K562 (cell line): ENCODE results near the gene ERP29. TPM values are rescaled to one million over a fixed set of nuclear protein-coding genes. Genes with fewer than 3 reads are reported as not detected.
"Not testable (repeated sequence)": the region's sequence is repeated elsewhere in the genome, so short reads cannot be mapped to it uniquely, and the experiment has no call there.

Experiments
- ATAC-seq: fragments of 200-7000 bp; cut with Tn5 transposase; 3 replicates; pipeline ENCODE4 v1.9.1; 2020; ENCODE audit warnings: moderate library complexity
- BruUV-seq: library from RNA; stranded (reverse); fragments of 400-500 nt; replicated peaks from 2 replicates; lab custom pipeline; 2021; lab: Mats Ljungman, UMichigan
- CTCF ChIA-PET: fragments of 300-600 bp; formaldehyde crosslinking; extraction: SDS; loops from one replicate; lab custom pipeline; 2021; ENCODE audit warnings: low intra/inter-chr PET ratio; lab: Yijun Ruan, JAX
- POLR2A ChIA-PET: fragments of 300-600, 350-650 bp; sonication (Branson Sonifier 250); formaldehyde crosslinking; extraction: SDS; loops from one replicate; lab custom pipeline; 2021; ENCODE audit warnings: antibody characterized with exemption, inconsistent platforms; lab: Yijun Ruan, JAX
- DNase-seq, 4 experiments: peaks; one replicate each; pipeline versions ENCODE4 v3.0.0 to v3.0.0-alpha.2; 2011 to 2018; ENCODE audit warnings: low spot score in 3 of 4, mixed read lengths in 3 of 4; ENCODE audit errors: extremely low read depth in 1 of 4
- FAIRE-seq: peaks from 2 replicates; lab custom pipeline; 2011; peaks lifted over from hg19 to GRCh38; lab: Jason Lieb, UNC
- H2AFZ ChIP-seq: 2 replicates; pipeline ENCODE4 v1.6.0; 2011; ENCODE audit warnings: low read depth, low read length, control low read depth, inconsistent platforms
- H3K27ac ChIP-seq: fragments of 200-600 bp; 3 replicates; pipeline ENCODE4 v1.8.0; 2011; ENCODE audit warnings: low read depth, mild to moderate bottlenecking, control low read depth, inconsistent platforms, low read length, moderate library complexity, mixed read lengths; ENCODE audit errors: extremely low read depth
- H3K27me3 ChIP-seq, 2 experiments: fragments of 300-600 bp in 1 of 2; 2 replicates in 1 of 2; 3 replicates in 1 of 2; pipeline versions ENCODE4 v1.6.0 to v1.8.0; 2011; ENCODE audit warnings: inconsistent platforms in 2 of 2, low read length in 2 of 2, mild to moderate bottlenecking in 1 of 2, mixed read lengths in 1 of 2, moderate library complexity in 1 of 2; ENCODE audit not compliant: control insufficient read depth in 2 of 2, insufficient read depth in 2 of 2
- H3K36me3 ChIP-seq: fragments of 300-600 bp; 3 replicates; pipeline ENCODE4 v1.8.0; 2011; ENCODE audit warnings: mild to moderate bottlenecking, low read length, inconsistent platforms; ENCODE audit not compliant: control insufficient read depth, insufficient read depth
- H3K4me1 ChIP-seq, 2 experiments: fragments of 200-600 bp in 1 of 2; replicated peaks in 1 of 2; 2 replicates in 1 of 2; 3 replicates in 1 of 2; pipeline versions ENCODE4 v1.5.1 to v1.8.0; 2011; ENCODE audit warnings: inconsistent platforms in 2 of 2, low read length in 2 of 2, mild to moderate bottlenecking in 1 of 2, mixed read lengths in 1 of 2, moderate library complexity in 1 of 2; ENCODE audit not compliant: control insufficient read depth in 2 of 2, insufficient read depth in 2 of 2
- H3K4me2 ChIP-seq: 2 replicates; pipeline ENCODE4 v1.6.1; 2011; ENCODE audit warnings: low read length, control low read depth, inconsistent platforms, mixed read lengths; ENCODE audit not compliant: insufficient read depth
- H3K4me3 ChIP-seq: fragments of 200-600 bp; sonication (generic), shearing (Covaris generic); 2 replicates; pipeline ENCODE4 v1.5.1; 2016; ENCODE audit warnings: control low read depth, inconsistent platforms
- H3K79me2 ChIP-seq: fragments of 200-600 bp; 3 replicates; pipeline ENCODE4 v1.8.0; 2011; ENCODE audit warnings: low read length, inconsistent platforms; ENCODE audit not compliant: control insufficient read depth, insufficient read depth
- H3K9ac ChIP-seq, 2 experiments: 2 replicates each; pipeline versions ENCODE4 v1.6.0 to v1.6.1; 2011; ENCODE audit warnings: low read depth in 2 of 2, low read length in 2 of 2, control low read depth in 1 of 2, inconsistent platforms in 1 of 2, mild to moderate bottlenecking in 1 of 2, mixed read lengths in 1 of 2; ENCODE audit not compliant: insufficient read depth in 1 of 2
- H3K9me1 ChIP-seq: one replicate; pipeline ENCODE4 v1.6.0; 2011; ENCODE audit warnings: inconsistent platforms, mild to moderate bottlenecking, low read length, moderate library complexity; ENCODE audit not compliant: control insufficient read depth, insufficient read depth
- H3K9me3 ChIP-seq: replicated peaks from 2 replicates; pipeline ENCODE4 v1.5.1; 2011; ENCODE audit warnings: low read depth, low read length, inconsistent platforms; ENCODE audit not compliant: control insufficient read depth, insufficient read depth
- H4K20me1 ChIP-seq: replicated peaks from 2 replicates; pipeline ENCODE4 v1.6.1; 2011; ENCODE audit warnings: low read length, inconsistent platforms, mixed read lengths; ENCODE audit not compliant: control insufficient read depth, insufficient read depth
- ARNT ChIP-seq, 2 experiments: fragments of 450-650 bp; IDR thresholded peaks; 2 replicates each; pipeline ENCODE4 v1.6.1; 2016; ENCODE audit warnings: mild to moderate bottlenecking in 1 of 2
- CBFA2T2 ChIP-seq: fragments of 450-650 bp; conservative IDR thresholded peaks from 2 replicates; pipeline ENCODE4 v1.6.1; 2017; ENCODE audit warnings: mild to moderate bottlenecking
- CEBPB ChIP-seq: fragments of 450-650 bp; IDR thresholded peaks from 2 replicates; pipeline ENCODE4 v1.6.1; 2016; ENCODE audit warnings: missing genetic modification characterization, missing compliant biosample characterization
- DIDO1 ChIP-seq: fragments of 450-650 bp; IDR thresholded peaks from 2 replicates; pipeline ENCODE4 v1.6.1; 2016; ENCODE audit warnings: low read depth, missing biosample characterization, missing genetic modification characterization
- FOXM1 ChIP-seq, 2 experiments: fragments of 450-650 bp in 1 of 2; sonication (generic) in 1 of 2; formaldehyde crosslinking in 1 of 2; IDR thresholded peaks; 2 replicates each; pipeline versions ENCODE4 v1.6.1 to v1.9.0; 2017 to 2022; ENCODE audit warnings: low read depth in 2 of 2, mild to moderate bottlenecking in 2 of 2, missing genetic modification reagents in 1 of 2, moderate library complexity in 1 of 2
- GATA2 ChIP-seq: sonication (generic); formaldehyde crosslinking; IDR thresholded peaks from 2 replicates; pipeline ENCODE4 v1.4.0; 2020; ENCODE audit warnings: mild to moderate bottlenecking, missing genetic modification reagents
- HDAC2 ChIP-seq: fragments of 450-650 bp; IDR thresholded peaks from 2 replicates; pipeline ENCODE4 v1.6.1; 2016; ENCODE audit warnings: mild to moderate bottlenecking
- HES1 ChIP-seq: fragments of 450-650 bp; IDR thresholded peaks from 2 replicates; pipeline ENCODE4 v1.6.1; 2016; ENCODE audit warnings: low read depth, mild to moderate bottlenecking, moderate library complexity
- KLF16 ChIP-seq: IDR thresholded peaks from 2 replicates; pipeline ENCODE4 v1.6.1; 2016; ENCODE audit warnings: antibody characterized with exemption
- LCOR ChIP-seq: sonication (generic); formaldehyde crosslinking; IDR thresholded peaks from 2 replicates; pipeline ENCODE4 v1.8.0; 2022; ENCODE audit warnings: mild to moderate bottlenecking, missing genetic modification reagents
- MAFK ChIP-seq: IDR thresholded peaks from 2 replicates; pipeline ENCODE4 v1.6.1; 2011; ENCODE audit warnings: low read length, improper control_type of control experiment
- MAZ ChIP-seq, 2 experiments: fragments of 450-650 bp in 1 of 2; sonication (generic) in 1 of 2; formaldehyde crosslinking; IDR thresholded peaks in 1 of 2; conservative IDR thresholded peaks in 1 of 2; 2 replicates each; pipeline versions ENCODE4 v1.4.0 to v1.5.0; 2020; ENCODE audit warnings: mild to moderate bottlenecking in 1 of 2, missing genetic modification reagents in 1 of 2
- MNT ChIP-seq, 2 experiments: fragments of 450-650 bp; conservative IDR thresholded peaks; 2 replicates each; pipeline ENCODE4 v1.6.1; 2017; ENCODE audit warnings: mild to moderate bottlenecking in 2 of 2, moderate library complexity in 2 of 2
- NCOA1 ChIP-seq: fragments of 450-650 bp; IDR thresholded peaks from 2 replicates; pipeline ENCODE4 v1.6.1; 2016; ENCODE audit warnings: low read depth
- NR2C2 ChIP-seq, 2 experiments: fragments of 200-800 bp in 1 of 2; sonication (Bioruptor generic) in 1 of 2; sonication (generic) in 1 of 2; formaldehyde crosslinking in 1 of 2; IDR thresholded peaks; 2 replicates each; pipeline versions ENCODE4 v1.6.1 to v1.8.0; 2016 to 2022; ENCODE audit warnings: mild to moderate bottlenecking in 1 of 2, missing compliant biosample characterization in 1 of 2, missing genetic modification characterization in 1 of 2, missing genetic modification reagents in 1 of 2
- TEAD4 ChIP-seq, 2 experiments: sonication (generic) in 1 of 2; formaldehyde crosslinking in 1 of 2; IDR thresholded peaks; 2 replicates each; pipeline versions ENCODE4 v1.6.1 to v1.8.0; 2012 to 2022; ENCODE audit warnings: borderline replicate concordance in 1 of 2, inconsistent platforms in 1 of 2, low read length in 1 of 2, mild to moderate bottlenecking in 1 of 2, missing genetic modification reagents in 1 of 2
- ZNF316 ChIP-seq: fragments of 450-650 bp; IDR thresholded peaks from 2 replicates; pipeline ENCODE4 v1.6.1; 2016
- ZNF384 ChIP-seq: IDR thresholded peaks from 2 replicates; pipeline ENCODE4 v1.6.1; 2012; ENCODE audit warnings: low read depth, low read length, improper control_type of control experiment
- WGBS: fragments of 100-300 bp; shearing (Covaris generic); methylation state at CpG from one replicate; pipeline ENCODE4 v1.1.6; 2016; ENCODE audit warnings: low coverage, mixed read lengths; ENCODE audit not compliant: insufficient coverage; ENCODE audit errors: missing lambda C conversion rate; 5-methylcytosine and 5-hydroxymethylcytosine counted together
- in situ Hi-C: fragments of 300-500 bp; cut with MboI; formaldehyde crosslinking; loops from 4 replicates; pipeline ENCODE4 v1.15.0; 2018; ENCODE audit warnings: inconsistent platforms, mixed read lengths
- intact Hi-C: fragments of 100-400 bp; cut with micrococcal nuclease; formaldehyde crosslinking; loops from 2 replicates; pipeline ENCODE4 v1.14.2; 2022
- polyA plus RNA-seq, 8 experiments: library from polyadenylated mRNA; depleted of rRNA in 4 of 8; stranded (reverse) in 5 of 8; unstranded in 3 of 8; fragments of >200 nt; fragmentation: Nextera tagmentation in 2 of 8; fragmentation: Illumina TruSeq in 1 of 8; extraction: Ambion mirVana in 2 of 8; extraction: Trizol in 1 of 8; gene quantifications; 2 replicates each; pipeline versions ENCODE4 v1.2.1 to v1.2.3, GENCODE V29; 2011 to 2014; ENCODE audit warnings: inconsistent platforms in 1 of 8, missing spikeins in 1 of 8
- total RNA-seq, 7 experiments: library from RNA; depleted of rRNA in 6 of 7; stranded (reverse); fragments of >200 nt in 6 of 7; fragmentation: Illumina TruSeq in 2 of 7; extraction: Trizol in 2 of 7; gene quantifications; 2 replicates each; pipeline versions ENCODE4 v1.2.1 to v1.2.3, GENCODE V29; 2011 to 2021; ENCODE audit warnings: low replicate concordance in 1 of 7

ERP29 gene
- total and polyA plus RNA-seq, 9 of the 15 experiments (the other 6 are each of a cell fraction or from before 2014, with no cell fraction given): 42.4 to 146 (median 111) TPM

- DNase-seq: peak; percentile 22 to 90 (median 34)
- Histone ChIP-seq H2AFZ (peak overlapping the region; percentile 67), H3K9ac (peak overlapping the region in 1 of 2 experiments; percentile 39; a peak in 2 of 4 replicates), H3K4me2 (peak overlapping the region; percentile 69), H3K4me1 (peaks cover 9 to 29% of the 10 kb centered on the region in 2 experiments; a peak in 3 of 5 replicates), H3K4me3 (0 out of 2 replicates have a peak overlapping the region, but pooled peaks have one; percentile 4), H3K27ac (peak overlapping the region; percentile 71)
- in situ Hi-C loops; H3K9me3 ChIP-seq; ATAC-seq; H3K36me3 ChIP-seq; BruUV-seq; H3K27me3 ChIP-seq; H3K9me1 ChIP-seq; CTCF ChIA-PET; H4K20me1 ChIP-seq; H3K79me2 ChIP-seq; TF ChIP-seq FOXM1 (CRISPR knock-in tag; IDR thresholded peaks at IDR 0.05; ENCODE audit: low read depth); TEAD4 (CRISPR knock-in tag; IDR thresholded peaks at IDR 0.05; ENCODE audit: borderline replicate concordance); NR2C2 (CRISPR knock-in tag; IDR thresholded peaks at IDR 0.05): not testable (repeated sequence)
- POLR2A ChIA-PET: interaction anchor here (0.6 to 1.9 kb wide), 7 partner anchors 9 to 126 kb away, joined by 3 to 4 read pairs (median 3); no protein-coding TSS in a partner anchor
- peak; percentile 88 for FAIRE-seq
- intact Hi-C loops: loop anchor here (2.0 kb wide), 1 partner anchor 18 kb away; the partner anchor contains the start of genes ERP29 and TMEM116
- 5% methylated on average over 17 of the region's 17 CpGs for WGBS
- TF ChIP-seq CEBPB (tag) (peak; percentile 36; the same call in 1 of the 2 replicates), KLF16 (peak; percentile 76), MAZ (CRISPR knock-in tag; conservative IDR thresholded peaks at IDR 0.05 in 1 of 2, IDR thresholded peaks at IDR 0.05 in 1 of 2) (0 out of 4 replicates have a peak, but pooled peaks of 1 of the 2 experiments have one; percentile 27), FOXM1 (IDR thresholded peaks at IDR 0.05; ENCODE audit: low read depth) (peak; percentile 65; the same call in 1 of the 2 replicates), ARNT (IDR thresholded peaks at IDR 0.05) (peak; percentile 48 to 78), HES1 (peak; percentile 83), ZNF316 (peak; percentile 98), MNT (conservative IDR thresholded peaks at IDR 0.05) (peak in 1 of 2 experiments; percentile 71), HDAC2 (peak; percentile 92), TEAD4 (IDR thresholded peaks at IDR 0.05; ENCODE audit: low read length) (peak; percentile 87), CBFA2T2 (peak; percentile 86), GATA2 (CRISPR knock-in tag) (peak; percentile 64), LCOR (CRISPR knock-in tag) (peak; percentile 45; the same call in 1 of the 2 replicates), ZNF384 (peak; percentile 28; the same call in 1 of the 2 replicates), NR2C2 (tag; IDR thresholded peaks at IDR 0.05) (peak; percentile 29; the same call in 1 of the 2 replicates), NCOA1 (peak; percentile 81; the same call in 1 of the 2 replicates), MAFK (peak; percentile 70), DIDO1 (tag) (0 out of 2 replicates have a peak, but pooled peaks have one; percentile 16)
These were observed 18.8 kb upstream of the ERP29 start for GRCh38 chr12:111994211-111995111.
